ENCODE data around the gene WNK4. TPM values are rescaled to one million over a fixed set of nuclear protein-coding genes. Genes with fewer than 3 reads are reported as not detected.

WNK4 gene
- total RNA-seq, 1 donor from 2014 or later, result not detected

DNA sequence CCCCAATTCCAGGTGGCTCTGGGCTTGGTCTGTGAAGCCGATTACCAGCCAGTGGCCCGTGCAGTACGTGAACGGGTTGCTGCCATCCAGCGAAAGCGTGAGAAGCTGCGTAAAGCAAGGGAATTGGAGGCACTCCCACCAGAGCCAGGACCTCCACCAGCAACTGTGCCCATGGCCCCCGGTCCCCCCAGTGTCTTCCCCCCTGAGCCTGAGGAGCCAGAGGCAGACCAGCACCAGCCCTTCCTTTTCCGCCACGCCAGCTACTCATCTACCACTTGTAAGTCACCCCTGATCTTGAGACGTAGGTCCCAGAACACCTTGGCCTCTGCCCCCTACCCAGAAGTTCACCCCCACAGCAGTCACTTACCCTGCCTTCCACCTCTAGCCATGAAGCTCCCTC is 6.9 kb downstream of the WNK4 start:
- no peak for TF ChIP-seq CTCF (IDR thresholded peaks at IDR 0.05)
- Histone ChIP-seq H3K27ac (no peak overlapping the region), H3K36me3 (no peaks in the 10 kb centered on the region), H3K27me3 (peaks cover 12% of the 10 kb centered on the region), H3K4me1 (no peaks in the 10 kb centered on the region), H3K9me3 (no peaks in the 10 kb centered on the region), H3K4me3 (no peak overlapping the region)
- intact Hi-C loops (cut with DNase I), result no loop called here
- no peak for DNase-seq (ENCODE audit: low spot score in 2 of 2)

DNA sequence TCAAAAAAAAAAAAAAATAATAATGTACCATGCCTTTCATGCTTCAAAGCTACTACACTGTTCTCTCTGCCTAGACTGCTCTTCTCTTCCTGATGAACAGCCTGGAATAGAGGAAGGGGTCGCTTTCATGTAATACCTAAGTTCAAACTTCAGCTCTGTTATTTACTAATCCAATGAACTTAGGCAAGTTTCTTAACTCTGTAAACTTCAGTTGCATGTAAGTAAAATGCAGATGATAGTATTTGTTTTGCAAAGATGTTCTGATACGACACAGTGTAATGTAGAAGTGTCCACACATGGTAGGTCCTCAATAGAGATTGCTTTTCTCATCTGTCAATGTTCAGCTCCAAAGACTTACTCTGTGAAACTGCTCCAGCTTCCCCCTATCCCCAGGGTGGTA is 11.5 kb downstream of the WNK4 start:
- no peak overlapping the region for H3K4me3 ChIP-seq
- H3K4me1 ChIP-seq, result no peaks in the 10 kb centered on the region
- H3K36me3 ChIP-seq, result peaks cover 0 to 16% of the 10 kb centered on the region in 2 donors
- no peaks in the 10 kb centered on the region for H3K27me3 ChIP-seq
- TF ChIP-seq CTCF (IDR thresholded peaks at IDR 0.05), result no peak
- intact Hi-C loops (cut with DNase I), result no loop called here
- H3K27ac ChIP-seq, result no peak overlapping the region
- DNase-seq (ENCODE audit: low spot score in 2 of 2), result no peak
- no peaks in the 10 kb centered on the region for H3K9me3 ChIP-seq

- intact Hi-C loops (cut with DNase I), result no loop called here
- DNase-seq (ENCODE audit: low spot score in 2 of 2), result no peak
- H3K27ac ChIP-seq, result no peak overlapping the region
- no peaks in the 10 kb centered on the region for H3K27me3 ChIP-seq
- peaks cover 0 to 16% of the 10 kb centered on the region in 2 donors for H3K36me3 ChIP-seq
- H3K4me1 ChIP-seq, result peaks cover 0 to 2% of the 10 kb centered on the region in 2 donors
- TF ChIP-seq CTCF (IDR thresholded peaks at IDR 0.05), result no peak
- no peaks in the 10 kb centered on the region for H3K9me3 ChIP-seq
- H3K4me3 ChIP-seq, result no peak overlapping the region
Observed at GRCh38 chr17:42792545-42792944, 12.1 kb downstream of the WNK4 start.

DNA sequence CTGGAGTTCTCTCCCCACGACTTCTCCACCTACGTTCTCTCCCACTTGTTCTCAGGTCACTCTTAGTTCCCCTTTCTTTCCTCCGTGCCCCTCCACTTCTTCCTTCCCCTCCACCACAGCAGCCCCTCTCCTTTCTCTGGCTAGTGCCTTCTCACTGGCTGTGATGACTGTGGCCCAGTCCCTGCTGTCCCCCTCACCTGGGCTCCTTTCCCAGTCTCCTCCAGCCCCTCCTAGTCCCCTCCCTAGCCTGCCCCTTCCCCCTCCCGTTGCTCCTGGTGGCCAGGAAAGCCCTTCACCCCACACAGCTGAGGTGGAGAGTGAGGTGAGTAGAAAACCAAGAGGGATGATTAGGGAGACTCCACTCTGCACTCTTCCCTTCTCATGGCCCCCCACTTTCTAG is 14.7 kb downstream of the WNK4 start:
- H3K9me3 ChIP-seq, result no peaks in the 10 kb centered on the region
- peaks cover 0 to 16% of the 10 kb centered on the region in 2 donors for H3K36me3 ChIP-seq
- DNase-seq (ENCODE audit: low spot score in 2 of 2), result no peak
- no peak for TF ChIP-seq CTCF (IDR thresholded peaks at IDR 0.05)
- intact Hi-C loops (cut with DNase I), result no loop called here
- no peak overlapping the region for H3K27ac ChIP-seq
- H3K4me1 ChIP-seq, result peaks cover 3 to 12% of the 10 kb centered on the region in 2 donors
- H3K4me3 ChIP-seq, result no peak overlapping the region
- no peaks in the 10 kb centered on the region for H3K27me3 ChIP-seq

DNA sequence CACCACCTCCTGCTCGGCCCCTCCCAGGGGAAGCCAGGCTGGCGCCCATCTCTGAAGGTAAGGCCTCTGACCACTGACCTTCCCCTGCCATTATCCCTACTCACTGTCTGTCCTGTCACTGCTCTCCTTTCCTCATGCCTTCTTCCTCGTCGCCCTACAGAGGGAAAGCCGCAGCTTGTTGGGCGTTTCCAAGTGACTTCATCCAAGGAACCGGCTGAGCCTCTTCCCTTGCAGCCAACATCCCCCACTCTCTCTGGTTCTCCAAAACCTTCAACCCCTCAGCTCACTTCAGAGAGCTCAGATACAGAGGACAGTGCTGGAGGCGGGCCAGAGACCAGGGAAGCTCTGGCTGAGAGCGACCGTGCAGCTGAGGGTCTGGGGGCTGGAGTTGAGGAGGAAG is 15.1 kb downstream of the WNK4 start:
- no peak for DNase-seq (ENCODE audit: low spot score in 2 of 2)
- H3K36me3 ChIP-seq, result peaks cover 0 to 16% of the 10 kb centered on the region in 2 donors
- no peak for TF ChIP-seq CTCF (IDR thresholded peaks at IDR 0.05)
- intact Hi-C loops (cut with DNase I), result no loop called here
- no peaks in the 10 kb centered on the region for H3K9me3 ChIP-seq
- H3K4me1 ChIP-seq, result peaks cover 3 to 12% of the 10 kb centered on the region in 2 donors
- no peak overlapping the region for H3K4me3 ChIP-seq
- H3K27ac ChIP-seq, result no peak overlapping the region
- H3K27me3 ChIP-seq, result no peaks in the 10 kb centered on the region

Data from ascending aorta (tissue), 2 donors.